Liver (tissue), 3 donors: Measurements from ENCODE around the gene TRERF1.

Source experiments
- RAD21 ChIP-seq, 2 donors: IDR thresholded peaks; 2 replicates each; pipeline ENCODE4 v1.6.1; 2016; ENCODE audit warnings: antibody characterized with exemption in 2 of 2, mild to moderate bottlenecking in 2 of 2
- TF ChIP-seq, protein P1 (sequence below): IDR thresholded peaks from 2 replicates; pipeline ENCODE4 v1.6.1; 2016; ENCODE audit warnings: antibody characterized with exemption, mild to moderate bottlenecking
- TF ChIP-seq, protein P2 (sequence below): fragments of 150-350 bp; IDR thresholded peaks from 2 replicates; pipeline ENCODE4 v1.5.1; 2017; ENCODE audit warnings: improper control_type of control experiment, low read depth, low read length; ENCODE audit not compliant: missing input control
- donor health status: healthy.
- donor health status: healthy.

DNA sequence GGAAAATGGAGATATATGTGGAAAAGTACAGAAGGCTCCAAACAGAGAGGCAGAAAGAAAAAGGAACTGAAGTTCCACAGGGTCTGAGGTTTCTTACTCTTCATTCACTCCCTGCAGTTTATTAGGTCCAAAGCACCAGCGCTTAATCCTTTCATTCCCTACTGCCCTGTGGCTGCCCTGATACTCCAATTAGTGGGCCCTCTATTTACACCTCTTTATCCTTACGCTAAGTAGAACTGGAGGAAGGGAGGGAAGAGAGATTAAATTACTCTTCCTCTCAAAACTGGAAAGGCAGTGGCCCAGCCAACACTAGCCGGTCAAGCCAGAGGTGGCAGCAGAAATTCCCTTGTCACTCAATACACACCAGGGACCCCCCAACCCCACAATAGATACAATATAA lies 20.4 kb downstream of the TRERF1 start:
- TF ChIP-seq, protein P1, sequence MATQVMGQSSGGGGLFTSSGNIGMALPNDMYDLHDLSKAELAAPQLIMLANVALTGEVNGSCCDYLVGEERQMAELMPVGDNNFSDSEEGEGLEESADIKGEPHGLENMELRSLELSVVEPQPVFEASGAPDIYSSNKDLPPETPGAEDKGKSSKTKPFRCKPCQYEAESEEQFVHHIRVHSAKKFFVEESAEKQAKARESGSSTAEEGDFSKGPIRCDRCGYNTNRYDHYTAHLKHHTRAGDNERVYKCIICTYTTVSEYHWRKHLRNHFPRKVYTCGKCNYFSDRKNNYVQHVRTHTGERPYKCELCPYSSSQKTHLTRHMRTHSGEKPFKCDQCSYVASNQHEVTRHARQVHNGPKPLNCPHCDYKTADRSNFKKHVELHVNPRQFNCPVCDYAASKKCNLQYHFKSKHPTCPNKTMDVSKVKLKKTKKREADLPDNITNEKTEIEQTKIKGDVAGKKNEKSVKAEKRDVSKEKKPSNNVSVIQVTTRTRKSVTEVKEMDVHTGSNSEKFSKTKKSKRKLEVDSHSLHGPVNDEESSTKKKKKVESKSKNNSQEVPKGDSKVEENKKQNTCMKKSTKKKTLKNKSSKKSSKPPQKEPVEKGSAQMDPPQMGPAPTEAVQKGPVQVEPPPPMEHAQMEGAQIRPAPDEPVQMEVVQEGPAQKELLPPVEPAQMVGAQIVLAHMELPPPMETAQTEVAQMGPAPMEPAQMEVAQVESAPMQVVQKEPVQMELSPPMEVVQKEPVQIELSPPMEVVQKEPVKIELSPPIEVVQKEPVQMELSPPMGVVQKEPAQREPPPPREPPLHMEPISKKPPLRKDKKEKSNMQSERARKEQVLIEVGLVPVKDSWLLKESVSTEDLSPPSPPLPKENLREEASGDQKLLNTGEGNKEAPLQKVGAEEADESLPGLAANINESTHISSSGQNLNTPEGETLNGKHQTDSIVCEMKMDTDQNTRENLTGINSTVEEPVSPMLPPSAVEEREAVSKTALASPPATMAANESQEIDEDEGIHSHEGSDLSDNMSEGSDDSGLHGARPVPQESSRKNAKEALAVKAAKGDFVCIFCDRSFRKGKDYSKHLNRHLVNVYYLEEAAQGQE, result no peak
- TF ChIP-seq, protein P2, sequence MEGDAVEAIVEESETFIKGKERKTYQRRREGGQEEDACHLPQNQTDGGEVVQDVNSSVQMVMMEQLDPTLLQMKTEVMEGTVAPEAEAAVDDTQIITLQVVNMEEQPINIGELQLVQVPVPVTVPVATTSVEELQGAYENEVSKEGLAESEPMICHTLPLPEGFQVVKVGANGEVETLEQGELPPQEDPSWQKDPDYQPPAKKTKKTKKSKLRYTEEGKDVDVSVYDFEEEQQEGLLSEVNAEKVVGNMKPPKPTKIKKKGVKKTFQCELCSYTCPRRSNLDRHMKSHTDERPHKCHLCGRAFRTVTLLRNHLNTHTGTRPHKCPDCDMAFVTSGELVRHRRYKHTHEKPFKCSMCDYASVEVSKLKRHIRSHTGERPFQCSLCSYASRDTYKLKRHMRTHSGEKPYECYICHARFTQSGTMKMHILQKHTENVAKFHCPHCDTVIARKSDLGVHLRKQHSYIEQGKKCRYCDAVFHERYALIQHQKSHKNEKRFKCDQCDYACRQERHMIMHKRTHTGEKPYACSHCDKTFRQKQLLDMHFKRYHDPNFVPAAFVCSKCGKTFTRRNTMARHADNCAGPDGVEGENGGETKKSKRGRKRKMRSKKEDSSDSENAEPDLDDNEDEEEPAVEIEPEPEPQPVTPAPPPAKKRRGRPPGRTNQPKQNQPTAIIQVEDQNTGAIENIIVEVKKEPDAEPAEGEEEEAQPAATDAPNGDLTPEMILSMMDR, result no peak
- TF ChIP-seq RAD21 (IDR thresholded peaks at IDR 0.05), result no peak
